ENCODE data around the gene DECR2.

- TF ChIP-seq CTCF (IDR thresholded peaks at IDR 0.05; ENCODE audit: insufficient read depth, low read length, poor library complexity, severe bottlenecking) = no peak
- no peak for TF ChIP-seq EZH2phosphoT487 (conservative IDR thresholded peaks at IDR 0.05; ENCODE audit: low read length)
These were observed 32.3 kb upstream of the DECR2 start for GRCh38 chr16:369275-369865.

Measured in SU-DHL-6 (cell line).